ENCODE data around the gene XPO1. TPM values are rescaled to one million over a fixed set of nuclear protein-coding genes. Genes with fewer than 3 reads are reported as not detected.
"Not testable (repeated sequence)": the region's sequence is repeated elsewhere in the genome, so short reads cannot be mapped to it uniquely, and the experiment has no call there.

Gene XPO1, protein sequence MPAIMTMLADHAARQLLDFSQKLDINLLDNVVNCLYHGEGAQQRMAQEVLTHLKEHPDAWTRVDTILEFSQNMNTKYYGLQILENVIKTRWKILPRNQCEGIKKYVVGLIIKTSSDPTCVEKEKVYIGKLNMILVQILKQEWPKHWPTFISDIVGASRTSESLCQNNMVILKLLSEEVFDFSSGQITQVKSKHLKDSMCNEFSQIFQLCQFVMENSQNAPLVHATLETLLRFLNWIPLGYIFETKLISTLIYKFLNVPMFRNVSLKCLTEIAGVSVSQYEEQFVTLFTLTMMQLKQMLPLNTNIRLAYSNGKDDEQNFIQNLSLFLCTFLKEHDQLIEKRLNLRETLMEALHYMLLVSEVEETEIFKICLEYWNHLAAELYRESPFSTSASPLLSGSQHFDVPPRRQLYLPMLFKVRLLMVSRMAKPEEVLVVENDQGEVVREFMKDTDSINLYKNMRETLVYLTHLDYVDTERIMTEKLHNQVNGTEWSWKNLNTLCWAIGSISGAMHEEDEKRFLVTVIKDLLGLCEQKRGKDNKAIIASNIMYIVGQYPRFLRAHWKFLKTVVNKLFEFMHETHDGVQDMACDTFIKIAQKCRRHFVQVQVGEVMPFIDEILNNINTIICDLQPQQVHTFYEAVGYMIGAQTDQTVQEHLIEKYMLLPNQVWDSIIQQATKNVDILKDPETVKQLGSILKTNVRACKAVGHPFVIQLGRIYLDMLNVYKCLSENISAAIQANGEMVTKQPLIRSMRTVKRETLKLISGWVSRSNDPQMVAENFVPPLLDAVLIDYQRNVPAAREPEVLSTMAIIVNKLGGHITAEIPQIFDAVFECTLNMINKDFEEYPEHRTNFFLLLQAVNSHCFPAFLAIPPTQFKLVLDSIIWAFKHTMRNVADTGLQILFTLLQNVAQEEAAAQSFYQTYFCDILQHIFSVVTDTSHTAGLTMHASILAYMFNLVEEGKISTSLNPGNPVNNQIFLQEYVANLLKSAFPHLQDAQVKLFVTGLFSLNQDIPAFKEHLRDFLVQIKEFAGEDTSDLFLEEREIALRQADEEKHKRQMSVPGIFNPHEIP (N-terminal part only)
- 100 to 1,000 TPM in 3 of 5 donors, 10 to 100 TPM in 2; 50.4 to 359 (median 180) TPM for total RNA-seq
- 10 to 100 TPM; 20.6 to 51.7 (median 30.4) TPM for polyA plus RNA-seq
- long read RNA-seq, donor 1, full-length matches to known transcripts, result 4 of 4 reads
- long read RNA-seq, donor 1, partial matches to known transcripts, result 0 of 4 reads
- long read RNA-seq, donor 1, other reads (novel, unspliced or antisense), result 0 of 4 reads
- long read RNA-seq, donor 2, full-length matches to known transcripts, result 3 of 3 reads
- long read RNA-seq, donor 2, partial matches to known transcripts, result 0 of 3 reads
- long read RNA-seq, donor 2, other reads (novel, unspliced or antisense), result 0 of 3 reads
- long read RNA-seq, donor 3, full-length matches to known transcripts, result 4 of 4 reads
- long read RNA-seq, donor 3, partial matches to known transcripts, result 0 of 4 reads
- long read RNA-seq, donor 3, other reads (novel, unspliced or antisense), result 0 of 4 reads
- long read RNA-seq, donor 4, result 0 reads
- long read RNA-seq, donor 5, full-length matches to known transcripts, result 10 of 33 reads
- long read RNA-seq, donor 5, partial matches to known transcripts, result 23 of 33 reads
- long read RNA-seq, donor 5, other reads (novel, unspliced or antisense), result 0 of 33 reads
- long read RNA-seq, donor 6, result 0 reads
- long read RNA-seq, donor 7, full-length matches to known transcripts, result 5 of 32 reads
- long read RNA-seq, donor 7, partial matches to known transcripts, result 27 of 32 reads
- long read RNA-seq, donor 7, other reads (novel, unspliced or antisense), result 0 of 32 reads
- long read RNA-seq, donor 8, full-length matches to known transcripts, result 4 of 9 reads
- long read RNA-seq, donor 8, partial matches to known transcripts, result 5 of 9 reads
- long read RNA-seq, donor 8, other reads (novel, unspliced or antisense), result 0 of 9 reads
- long read RNA-seq, donor 9, partial matches to known transcripts, result 40 of 45 reads
- long read RNA-seq, donor 9, other reads (novel, unspliced or antisense), result 0 of 45 reads
- long read RNA-seq, donor 10, full-length matches to known transcripts, result 5 of 5 reads
- long read RNA-seq, donor 10, partial matches to known transcripts, result 0 of 5 reads
- long read RNA-seq, donor 10, other reads (novel, unspliced or antisense), result 0 of 5 reads

DNA sequence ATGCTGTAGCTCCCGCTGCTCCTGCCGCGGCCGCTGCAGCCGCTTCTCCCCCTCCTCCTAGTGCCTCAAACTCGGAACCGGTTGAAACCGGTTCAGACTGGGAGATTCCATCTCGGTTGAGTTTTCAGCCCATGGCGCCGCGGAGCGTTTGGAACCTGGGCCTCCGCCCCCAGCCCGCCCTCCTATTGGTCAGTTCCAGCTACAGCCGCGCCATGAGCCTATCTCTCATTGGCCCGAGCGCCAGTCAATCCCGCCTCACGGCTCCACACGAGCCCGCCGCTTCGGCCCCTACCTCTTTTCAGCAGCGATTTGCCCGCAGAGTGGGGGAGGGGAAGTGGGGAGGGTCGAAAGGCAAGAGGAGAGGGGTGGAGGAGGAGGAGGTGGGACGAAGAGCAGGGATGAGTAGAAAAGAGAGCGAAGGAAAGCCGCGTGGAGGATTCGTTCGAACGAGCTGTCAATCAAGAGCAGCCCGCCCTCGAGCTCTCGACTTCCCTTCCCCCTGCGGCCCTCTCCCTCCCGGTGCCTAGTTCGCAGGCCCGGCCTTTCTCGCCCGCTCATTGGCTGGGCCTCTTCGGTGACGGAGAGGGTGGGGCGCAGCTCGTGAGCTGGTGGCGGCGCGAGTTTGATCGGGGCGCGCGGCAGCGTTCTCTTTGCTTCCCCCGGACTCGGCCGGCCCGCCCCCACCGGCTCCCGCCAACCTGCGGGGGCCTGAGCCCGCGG, at the start of gene XPO1:
TSS of gene XPO1 (minus strand) at position 157 of the 720 bp plus-strand sequence. CDS start 4,459 bp downstream, outside the sequence.
- Histone ChIP-seq H3K4me3 (peak within 1 kb of the TSS; percentile 76 to 89 (median 84)), H3K4me1 (peaks cover 14 to 33% (median 25%) of the 10 kb centered on the region in 4 donors), H3K27me3 (no peaks in the 10 kb centered on the region), H3K27ac (peak within 1 kb of the TSS; percentile 89 to 98 (median 96)), H3K9me3 (no peaks in the 10 kb centered on the region), H3K36me3 (no peaks in the 10 kb centered on the region)
- intact Hi-C loops (cut with DNase I; ENCODE audit: low total_unique reads), result no loop called here
- TF ChIP-seq POLR2AphosphoS5 (IDR thresholded peaks at IDR 0.05) (peak; percentile 96 to 98 (median 97)), POLR2A (IDR thresholded peaks at IDR 0.05) (peak in 2 of 4 donors; percentile 82 to 83), EP300 (IDR thresholded peaks at IDR 0.05) (no peak)
- TF ChIP-seq, protein P1, sequence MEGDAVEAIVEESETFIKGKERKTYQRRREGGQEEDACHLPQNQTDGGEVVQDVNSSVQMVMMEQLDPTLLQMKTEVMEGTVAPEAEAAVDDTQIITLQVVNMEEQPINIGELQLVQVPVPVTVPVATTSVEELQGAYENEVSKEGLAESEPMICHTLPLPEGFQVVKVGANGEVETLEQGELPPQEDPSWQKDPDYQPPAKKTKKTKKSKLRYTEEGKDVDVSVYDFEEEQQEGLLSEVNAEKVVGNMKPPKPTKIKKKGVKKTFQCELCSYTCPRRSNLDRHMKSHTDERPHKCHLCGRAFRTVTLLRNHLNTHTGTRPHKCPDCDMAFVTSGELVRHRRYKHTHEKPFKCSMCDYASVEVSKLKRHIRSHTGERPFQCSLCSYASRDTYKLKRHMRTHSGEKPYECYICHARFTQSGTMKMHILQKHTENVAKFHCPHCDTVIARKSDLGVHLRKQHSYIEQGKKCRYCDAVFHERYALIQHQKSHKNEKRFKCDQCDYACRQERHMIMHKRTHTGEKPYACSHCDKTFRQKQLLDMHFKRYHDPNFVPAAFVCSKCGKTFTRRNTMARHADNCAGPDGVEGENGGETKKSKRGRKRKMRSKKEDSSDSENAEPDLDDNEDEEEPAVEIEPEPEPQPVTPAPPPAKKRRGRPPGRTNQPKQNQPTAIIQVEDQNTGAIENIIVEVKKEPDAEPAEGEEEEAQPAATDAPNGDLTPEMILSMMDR (IDR thresholded peaks at IDR 0.05), result peak in 1 of 7 experiments; percentile 14
- peak; percentile 99 to 100 for DNase-seq
- WGBS, 5 donors, result 0 to 1% (median 0%) methylated on average over 52 to 65 of the region's 65 CpGs

DNA sequence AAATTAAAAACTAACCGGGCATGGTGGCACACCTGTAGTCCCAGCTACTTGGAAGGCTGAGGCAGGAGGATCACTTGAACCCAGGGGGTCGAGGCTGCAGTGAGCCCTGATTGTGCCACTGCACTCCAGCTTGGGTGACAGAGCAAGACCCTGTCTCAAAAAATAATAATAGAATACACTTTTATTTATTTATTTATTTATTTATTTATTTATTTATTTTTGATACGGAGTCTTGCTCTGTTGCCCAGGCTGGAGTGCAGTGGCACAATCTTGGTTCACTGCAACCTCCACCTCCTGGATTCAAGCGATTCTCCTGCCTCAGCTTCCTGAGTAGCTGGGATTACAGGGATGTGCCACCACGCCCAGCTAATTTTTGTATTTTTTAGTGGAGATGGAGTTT, 48.8 kb upstream of the XPO1 start:
- H3K4me1 ChIP-seq; H3K36me3 ChIP-seq; DNase-seq; intact Hi-C loops (cut with DNase I; ENCODE audit: low total_unique reads); H3K27ac ChIP-seq; H3K4me3 ChIP-seq; H3K9me3 ChIP-seq; H3K27me3 ChIP-seq: not testable (repeated sequence)
- WGBS, 5 donors, result 72 to 96% (median 93%) methylated on average over 5 of the region's 5 CpGs

DNA sequence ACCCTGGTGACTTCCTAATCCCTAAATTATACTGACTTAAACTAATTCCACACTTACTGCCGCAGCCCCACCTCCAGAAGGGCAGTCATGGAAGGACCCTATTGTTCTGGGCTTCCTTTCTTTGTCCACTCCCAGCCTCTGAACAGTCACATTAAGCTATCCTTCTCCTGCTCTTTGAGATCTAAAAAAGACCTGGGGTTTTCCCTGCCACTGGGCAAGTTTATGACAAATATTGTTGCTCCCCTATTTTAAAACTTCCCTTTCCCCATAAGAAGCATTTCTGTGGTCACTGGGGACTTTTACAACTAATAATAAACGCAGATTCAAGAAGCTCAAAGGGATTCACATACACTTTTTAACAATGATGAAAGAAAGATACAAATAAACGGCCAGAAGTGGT, 47.2 kb upstream of the XPO1 start:
- Histone ChIP-seq H3K4me3 (no peak overlapping the region), H3K36me3 (no peaks in the 10 kb centered on the region), H3K9me3 (no peaks in the 10 kb centered on the region), H3K27me3 (no peaks in the 10 kb centered on the region), H3K4me1 (no peaks in the 10 kb centered on the region), H3K27ac (no peak overlapping the region)
- peak in 1 of 2 donors; percentile 10 for DNase-seq
- TF ChIP-seq EP300 (IDR thresholded peaks at IDR 0.05) (no peak), POLR2A (IDR thresholded peaks at IDR 0.05) (no peak), POLR2AphosphoS5 (IDR thresholded peaks at IDR 0.05) (no peak)
- TF ChIP-seq, protein P1 (IDR thresholded peaks at IDR 0.05), result no peak
- WGBS, 5 donors, result 42 to 63% (median 46%) methylated on average over 3 of the region's 3 CpGs
- intact Hi-C loops (cut with DNase I; ENCODE audit: low total_unique reads), result no loop called here

DNA sequence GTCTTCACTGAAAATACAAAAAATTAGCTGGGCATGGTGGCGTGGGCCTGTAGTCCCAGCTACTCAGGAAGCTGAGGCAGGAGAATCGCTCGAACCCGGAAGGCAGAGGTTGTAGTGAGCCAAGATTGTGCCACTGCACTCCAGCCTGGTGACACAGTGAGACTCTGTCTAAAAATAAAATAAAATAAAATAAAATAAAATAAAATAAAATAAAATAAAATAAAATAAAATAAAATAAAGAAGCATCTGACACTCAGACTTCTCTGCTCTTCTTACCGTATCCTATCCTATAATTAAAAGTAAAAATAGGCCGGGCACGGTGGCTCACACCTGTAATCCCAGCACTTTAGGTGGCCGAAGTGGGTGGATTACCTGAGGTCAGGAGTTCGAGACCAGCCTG, 46.2 kb upstream of the XPO1 start:
- H3K36me3 ChIP-seq; intact Hi-C loops (cut with DNase I; ENCODE audit: low total_unique reads); DNase-seq; H3K27me3 ChIP-seq; H3K4me1 ChIP-seq; H3K4me3 ChIP-seq; H3K9me3 ChIP-seq; H3K27ac ChIP-seq: not testable (repeated sequence)
- 92 to 99% (median 97%) methylated on average over 9 of the region's 9 CpGs for WGBS, 5 donors
